ENCODE data around the gene RASGRP1. TPM values are rescaled to one million over a fixed set of nuclear protein-coding genes. Genes with fewer than 3 reads are reported as not detected.
"Not testable (repeated sequence)": the region's sequence is repeated elsewhere in the genome, so short reads cannot be mapped to it uniquely, and the experiment has no call there.

The RASGRP1 gene
- total RNA-seq, 1 donor, result 9.5 TPM

GRCh38 chr15:38597219-38597800, 32.7 kb upstream of the RASGRP1 start:
- no peak for DNase-seq (ENCODE audit: low read depth)
- no peak overlapping the region for H3K4me3 ChIP-seq (ENCODE audit: low read depth, low read length)
- no peak for TF ChIP-seq CTCF (IDR thresholded peaks at IDR 0.05; ENCODE audit: insufficient read depth, low read depth, low read length)

- no peak for DNase-seq (ENCODE audit: low read depth)
- TF ChIP-seq CTCF (IDR thresholded peaks at IDR 0.05; ENCODE audit: insufficient read depth, low read depth, low read length), result no peak
- no peak overlapping the region for H3K4me3 ChIP-seq (ENCODE audit: low read depth, low read length)
Observed at GRCh38 chr15:38593524-38593923, 28.9 kb upstream of the RASGRP1 start.

GRCh38 chr15:38589502-38589901, 24.9 kb upstream of the RASGRP1 start:
- DNase-seq (ENCODE audit: low read depth), result peak; percentile 67
- no peak overlapping the region for H3K4me3 ChIP-seq (ENCODE audit: low read depth, low read length)
- no peak for TF ChIP-seq CTCF (IDR thresholded peaks at IDR 0.05; ENCODE audit: insufficient read depth, low read depth, low read length)

- TF ChIP-seq CTCF (IDR thresholded peaks at IDR 0.05; ENCODE audit: insufficient read depth, low read depth, low read length), result no peak
- no peak overlapping the region for H3K4me3 ChIP-seq (ENCODE audit: low read depth, low read length)
- DNase-seq (ENCODE audit: low read depth), result no peak
Observed at GRCh38 chr15:38588672-38589071, 24.1 kb upstream of the RASGRP1 start.

GRCh38 chr15:38587214-38587613, 22.6 kb upstream of the RASGRP1 start:
- no peak for TF ChIP-seq CTCF (IDR thresholded peaks at IDR 0.05; ENCODE audit: insufficient read depth, low read depth, low read length)
- H3K4me3 ChIP-seq (ENCODE audit: low read depth, low read length), result no peak overlapping the region
- DNase-seq (ENCODE audit: low read depth), result no peak

- not testable (repeated sequence) for DNase-seq (ENCODE audit: low read depth); H3K4me3 ChIP-seq (ENCODE audit: low read depth, low read length)
Observed at GRCh38 chr15:38586005-38586404, 21.4 kb upstream of the RASGRP1 start.

GRCh38 chr15:38578626-38579025, 14.0 kb upstream of the RASGRP1 start:
- H3K4me3 ChIP-seq (ENCODE audit: low read depth, low read length), result no peak overlapping the region
- no peak for TF ChIP-seq CTCF (IDR thresholded peaks at IDR 0.05; ENCODE audit: insufficient read depth, low read depth, low read length)
- no peak for DNase-seq (ENCODE audit: low read depth)
